GM18909 (cell line): ENCODE measurements around the gene ENTPD2.
"Not testable (repeated sequence)": the region's sequence is repeated elsewhere in the genome, so short reads cannot be mapped to it uniquely, and the experiment has no call there.

Experiments
- ATAC-seq: cut with Tn5 transposase; IDR thresholded peaks from one replicate; pipeline ENCODE4 v1.9.1; 2021; ENCODE audit warnings: mild to moderate bottlenecking; ENCODE audit not compliant: unreplicated experiment, poor library complexity

The ENTPD2 gene

DNA sequence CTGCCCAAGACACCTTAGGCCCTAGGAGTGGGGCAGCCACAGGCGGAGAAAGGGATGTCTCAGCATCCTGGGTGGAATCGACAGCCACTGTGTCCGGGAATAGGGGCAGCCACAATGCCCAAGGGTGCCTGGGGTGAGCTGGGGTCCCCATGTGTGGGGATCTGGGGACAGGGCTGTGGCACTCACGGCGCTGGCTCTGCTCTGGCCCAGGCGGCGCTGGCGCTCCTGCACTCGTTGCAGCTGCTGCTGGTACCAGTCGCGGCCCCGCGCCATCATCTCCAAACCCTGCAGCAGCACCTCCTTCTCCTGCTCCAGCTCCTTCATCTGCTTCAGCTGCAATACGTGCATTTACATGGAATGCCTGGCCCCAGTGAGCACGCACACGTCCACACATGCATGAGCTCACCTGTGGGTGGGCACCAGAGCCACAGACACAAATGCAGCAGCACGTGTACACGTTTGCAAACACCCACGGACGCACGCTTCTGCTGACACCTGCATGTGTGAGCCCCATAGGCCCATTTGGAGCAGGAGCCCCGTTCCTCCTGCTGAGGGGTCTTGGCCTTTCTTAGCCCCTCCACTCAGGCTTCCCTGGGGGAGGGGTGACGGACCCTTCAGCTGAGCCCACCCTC, 11.6 kb upstream of the ENTPD2 start:
- ATAC-seq, result no peak

DNA sequence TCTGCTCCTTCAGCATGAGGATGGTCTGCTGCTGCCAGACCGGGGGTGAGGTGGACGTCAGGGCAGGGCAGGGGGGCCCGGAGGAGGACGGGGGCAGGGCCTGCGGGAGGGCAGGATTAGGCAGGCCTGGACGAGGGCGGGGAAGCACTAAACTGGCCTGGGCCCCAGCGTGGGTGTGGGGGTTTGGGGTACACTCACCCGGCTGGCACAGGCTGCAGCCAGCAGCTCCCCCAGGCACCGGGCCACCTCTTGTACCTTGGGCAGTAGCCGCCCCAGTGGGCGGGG, 11.0 kb upstream of the ENTPD2 start:
- no peak for ATAC-seq

DNA sequence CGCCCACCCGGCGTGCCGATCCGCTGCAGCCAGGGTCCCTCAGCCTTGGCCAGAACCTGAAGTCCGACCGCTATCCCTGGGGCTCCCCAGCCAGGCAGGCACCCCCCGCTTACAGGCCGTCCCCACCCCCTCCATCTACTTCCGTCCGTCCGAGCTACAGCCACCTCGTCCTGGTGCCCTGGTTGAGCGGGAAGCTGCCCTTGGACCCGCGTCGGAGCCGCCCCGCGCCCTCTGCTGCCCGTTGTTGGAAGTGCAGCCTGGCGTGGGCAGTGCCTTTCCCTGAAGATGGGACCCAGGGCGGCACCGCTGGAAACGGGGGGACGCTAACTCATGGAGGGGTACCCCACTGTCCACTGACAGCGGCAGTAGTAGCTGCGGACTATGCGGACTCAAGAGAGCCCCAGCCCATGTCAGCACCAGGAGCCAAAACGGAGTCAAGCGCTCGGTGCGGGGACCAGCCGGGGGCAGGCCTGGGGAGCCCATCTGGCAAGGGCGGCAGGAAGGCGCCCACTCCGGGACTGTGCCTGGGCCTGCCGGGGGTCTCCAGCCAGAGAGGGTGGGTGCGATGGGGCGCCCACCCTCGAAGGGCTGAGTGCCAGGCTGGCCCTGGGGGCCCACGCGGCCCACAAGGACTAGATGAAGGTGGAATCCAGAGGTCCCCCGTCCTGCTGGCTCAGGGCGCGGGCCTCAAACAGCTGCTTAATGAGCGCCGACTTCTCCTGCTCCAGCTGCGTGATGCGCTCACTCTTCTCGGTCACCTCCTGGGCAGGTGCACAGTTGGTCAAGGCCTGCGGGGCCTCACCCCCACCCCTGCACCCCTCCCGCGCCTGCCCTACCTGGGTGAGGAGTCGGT, 10.4 kb upstream of the ENTPD2 start:
- ATAC-seq, result no peak

DNA sequence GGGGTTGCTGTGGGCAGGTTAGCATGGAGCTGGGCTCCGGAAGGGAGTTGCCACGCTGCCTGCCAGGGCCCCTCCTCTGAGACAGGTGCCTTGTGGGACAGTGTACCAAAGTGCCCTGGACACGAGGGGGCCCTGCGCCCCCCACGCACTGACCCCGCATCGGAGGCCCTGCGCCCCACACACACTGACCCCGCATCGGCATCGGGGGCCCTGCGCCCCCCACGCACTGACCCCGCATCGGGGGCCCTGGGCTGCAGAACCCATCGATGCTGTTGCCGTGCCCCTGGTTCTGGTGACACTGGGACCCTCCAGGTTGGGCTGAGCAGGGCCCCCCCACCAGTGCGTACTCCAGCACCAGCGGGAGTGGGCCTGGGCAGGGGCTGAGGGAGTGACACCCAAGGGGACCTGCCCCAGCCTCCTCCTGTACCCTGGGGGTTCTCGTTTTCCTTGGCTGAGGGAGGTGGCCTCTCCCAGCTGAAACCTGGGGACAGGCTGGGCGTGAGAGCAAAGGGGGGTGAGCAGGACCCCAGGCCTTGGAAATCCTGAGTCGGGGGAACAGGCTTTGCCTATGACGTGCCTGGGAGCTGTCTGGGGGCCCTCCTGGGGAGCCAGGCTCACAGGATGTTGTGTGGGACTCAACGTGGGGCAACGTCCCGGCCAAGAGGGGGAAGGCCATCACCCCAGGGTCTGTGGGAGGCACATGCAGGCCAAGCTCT, 9.6 kb upstream of the ENTPD2 start:
- no peak for ATAC-seq

DNA sequence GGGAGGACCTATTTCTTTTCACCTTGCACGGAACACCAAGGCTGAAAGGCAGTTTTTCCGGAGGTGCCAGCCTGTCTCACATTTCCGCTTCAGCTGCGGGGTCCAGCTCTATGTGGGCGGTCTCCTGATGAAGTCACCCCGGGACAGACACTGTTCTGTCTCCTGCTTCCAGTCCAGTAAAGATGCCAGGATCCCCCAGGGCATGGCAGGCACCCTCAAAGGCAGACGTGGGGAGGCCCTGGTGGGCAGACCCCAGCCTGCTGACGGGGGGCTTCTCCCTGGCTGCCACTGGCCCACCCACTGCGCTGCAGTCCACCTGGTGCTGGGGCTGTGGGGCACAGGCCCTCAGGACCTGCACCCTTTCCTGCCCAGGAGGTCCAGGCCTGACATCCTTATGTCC, 8.9 kb upstream of the ENTPD2 start:
- not testable (repeated sequence) for ATAC-seq

DNA sequence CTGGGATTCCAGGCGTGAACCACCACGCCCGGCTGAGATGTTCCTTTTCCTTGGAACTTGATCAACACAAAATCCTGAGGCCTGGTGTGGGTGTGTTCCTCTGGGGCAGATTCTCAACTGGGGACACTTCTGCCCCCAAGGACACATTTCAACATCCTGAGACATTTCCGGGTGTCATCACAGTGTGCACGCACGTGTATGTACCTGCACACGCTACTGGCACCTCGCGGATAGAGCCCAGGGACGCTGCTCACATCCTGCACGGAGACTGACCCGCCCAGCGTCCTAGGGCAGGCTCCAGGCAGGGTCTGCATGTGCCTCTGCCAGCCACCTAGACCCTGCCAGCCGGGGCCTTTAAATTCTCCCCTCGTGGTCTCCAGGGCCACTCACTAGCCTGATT, 8.5 kb upstream of the ENTPD2 start:
- ATAC-seq, result no peak

DNA sequence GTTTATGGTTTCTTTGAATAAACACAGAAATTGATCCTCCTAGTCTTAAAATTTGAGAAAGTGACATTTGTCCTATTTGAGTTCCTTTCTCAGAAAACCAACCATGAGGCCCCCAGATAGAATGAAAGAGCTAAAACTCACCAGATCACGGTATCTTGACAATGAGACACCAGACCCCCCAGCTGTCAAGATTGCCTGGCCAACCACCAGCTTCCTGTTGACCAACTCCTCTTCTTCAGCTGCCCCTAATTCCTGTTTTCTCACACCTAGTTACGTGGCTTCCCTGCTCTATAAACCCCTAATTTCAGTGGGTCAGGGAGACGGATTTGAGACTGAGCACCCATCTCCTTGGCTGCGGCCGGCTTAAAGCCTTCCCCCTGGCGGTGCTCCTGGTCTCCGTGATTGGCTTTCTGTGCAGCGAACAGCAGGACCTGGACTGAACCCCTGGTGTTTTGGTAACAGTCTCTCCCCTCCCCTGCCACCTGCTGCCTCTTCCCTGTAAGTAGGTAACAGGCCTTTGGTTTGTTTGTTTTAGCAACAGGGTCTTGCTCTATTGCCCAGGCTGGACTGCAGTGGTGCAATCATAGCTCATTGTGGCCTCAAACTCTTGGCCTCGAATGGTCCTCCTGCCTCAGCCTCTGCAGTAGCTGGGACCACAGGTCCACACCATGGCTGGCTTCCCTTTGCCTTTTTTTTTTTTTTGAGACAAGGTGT, 4.8 kb upstream of the ENTPD2 start:
- ATAC-seq, result no peak

DNA sequence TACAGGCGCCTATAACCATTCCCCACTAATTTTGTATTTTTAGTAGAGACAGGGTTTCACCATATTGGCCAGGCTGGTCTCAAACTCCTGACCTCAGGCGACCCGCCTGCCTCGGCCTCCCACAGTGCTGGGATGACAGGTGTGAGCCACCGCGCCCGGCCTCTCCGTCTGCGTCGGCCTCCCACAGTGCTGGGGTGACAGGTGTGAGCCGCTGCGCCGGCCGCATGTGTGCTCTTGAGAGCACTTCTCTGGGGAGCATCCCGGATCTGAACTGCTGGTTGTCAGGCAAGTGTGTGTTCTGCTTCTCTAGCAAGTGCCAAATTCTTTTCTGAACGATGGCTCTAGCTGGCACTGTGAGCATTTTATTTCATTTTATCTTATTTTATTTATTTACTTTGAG, 3.7 kb upstream of the ENTPD2 start:
- ATAC-seq, result no peak

DNA sequence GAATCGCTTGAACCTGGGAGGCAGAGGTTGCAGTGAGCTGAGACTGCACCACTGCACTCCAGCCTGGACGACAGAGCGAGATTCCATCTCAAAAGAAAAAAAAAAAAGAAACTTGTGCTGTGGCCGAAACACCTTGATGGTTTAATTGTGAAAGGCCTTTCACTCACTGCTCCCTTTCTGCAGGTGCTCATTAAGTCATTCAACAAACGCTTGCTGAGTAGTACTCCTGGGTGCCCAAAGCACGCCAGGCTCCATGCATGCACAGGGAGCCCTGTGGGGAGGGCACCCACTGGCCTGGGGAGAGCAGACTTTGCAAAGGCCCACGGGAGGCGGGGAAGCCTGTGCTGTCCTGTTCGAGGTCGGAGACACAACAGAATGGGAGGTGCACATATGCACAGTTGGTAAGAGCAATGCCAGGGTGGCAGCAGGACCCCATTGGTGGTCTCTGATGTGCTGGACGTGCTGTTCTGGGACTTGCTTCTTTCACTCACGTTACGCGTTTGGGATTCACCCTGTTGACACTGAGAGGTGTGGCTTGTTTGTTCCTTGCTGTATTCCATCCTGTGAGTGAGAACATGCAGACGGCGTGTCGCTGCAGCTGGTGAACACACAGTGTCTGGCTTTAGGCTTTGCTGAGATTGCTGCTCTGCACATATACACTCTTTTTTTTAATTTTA, 3.0 kb upstream of the ENTPD2 start:
- ATAC-seq, result no peak

DNA sequence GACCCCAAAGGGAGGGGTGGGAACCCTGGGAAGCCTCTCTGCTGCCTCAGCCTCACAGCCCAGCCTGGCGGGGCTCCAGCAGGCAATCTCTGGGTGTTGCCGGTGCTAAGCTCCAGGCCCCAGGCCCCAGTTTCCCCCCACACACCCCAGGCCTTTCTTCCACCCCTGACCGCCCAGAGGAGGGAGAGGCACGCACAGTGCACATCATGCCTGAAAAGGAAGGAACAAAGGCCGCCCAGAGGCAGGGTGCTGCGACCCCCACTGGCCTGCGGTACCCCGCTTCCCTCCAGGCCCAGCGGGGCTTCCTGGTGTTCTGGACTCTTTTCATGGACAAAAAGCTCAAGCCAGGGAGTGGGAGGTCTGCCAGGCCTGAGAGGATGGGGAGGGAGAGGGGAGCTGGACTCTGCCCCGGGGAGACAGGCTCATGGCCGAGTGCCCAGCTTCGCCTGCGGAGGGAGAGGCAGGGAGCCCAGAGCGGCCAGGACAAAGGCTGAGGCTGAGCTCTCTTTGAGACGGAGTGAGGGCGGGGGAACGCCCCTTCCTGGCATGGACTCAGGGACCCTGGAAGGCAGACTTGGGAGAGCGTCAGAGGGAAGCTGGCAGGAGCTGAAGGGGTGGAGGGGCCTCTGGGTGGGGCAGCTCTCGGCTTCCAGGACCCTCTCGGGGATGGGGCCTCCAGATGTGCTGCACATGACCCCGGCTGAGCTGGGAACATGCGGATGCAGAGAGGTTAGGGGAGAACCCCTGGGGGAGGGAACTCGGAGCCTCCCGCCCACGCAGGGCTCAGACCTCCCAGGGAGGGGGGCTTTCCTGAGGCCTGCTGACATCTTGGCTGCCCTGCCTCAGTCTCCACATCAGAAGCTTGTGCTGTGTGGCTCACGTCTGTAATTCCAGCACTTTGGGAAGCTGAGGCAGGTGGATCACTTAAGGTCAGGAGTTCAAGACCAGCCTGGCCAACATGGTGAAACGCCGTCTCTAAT, 1.8 kb upstream of the ENTPD2 start:
- no peak for ATAC-seq

DNA sequence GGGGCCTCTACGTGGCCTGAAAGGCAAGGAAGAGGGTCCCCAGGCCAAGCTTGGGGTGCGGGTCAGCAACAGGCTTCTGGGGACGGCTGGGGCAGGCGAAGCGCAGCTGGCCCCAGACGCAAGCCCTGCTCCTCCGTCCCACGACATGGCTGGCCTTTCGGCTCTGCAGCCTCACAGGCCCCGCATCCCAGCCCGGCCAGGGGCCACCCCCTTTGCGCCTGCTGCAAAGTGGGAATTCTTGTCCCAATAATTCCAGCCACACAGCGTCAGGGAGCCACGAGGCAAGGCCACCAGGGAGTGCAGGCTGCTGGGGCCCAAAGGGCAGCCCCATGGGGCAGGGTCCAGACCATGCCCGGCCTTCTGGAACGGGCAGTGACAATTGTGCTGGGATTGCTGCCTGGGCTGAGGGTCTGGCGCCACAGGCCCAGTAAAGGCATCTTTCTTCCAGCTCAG, 1.1 kb upstream of the ENTPD2 start:
- no peak for ATAC-seq

DNA sequence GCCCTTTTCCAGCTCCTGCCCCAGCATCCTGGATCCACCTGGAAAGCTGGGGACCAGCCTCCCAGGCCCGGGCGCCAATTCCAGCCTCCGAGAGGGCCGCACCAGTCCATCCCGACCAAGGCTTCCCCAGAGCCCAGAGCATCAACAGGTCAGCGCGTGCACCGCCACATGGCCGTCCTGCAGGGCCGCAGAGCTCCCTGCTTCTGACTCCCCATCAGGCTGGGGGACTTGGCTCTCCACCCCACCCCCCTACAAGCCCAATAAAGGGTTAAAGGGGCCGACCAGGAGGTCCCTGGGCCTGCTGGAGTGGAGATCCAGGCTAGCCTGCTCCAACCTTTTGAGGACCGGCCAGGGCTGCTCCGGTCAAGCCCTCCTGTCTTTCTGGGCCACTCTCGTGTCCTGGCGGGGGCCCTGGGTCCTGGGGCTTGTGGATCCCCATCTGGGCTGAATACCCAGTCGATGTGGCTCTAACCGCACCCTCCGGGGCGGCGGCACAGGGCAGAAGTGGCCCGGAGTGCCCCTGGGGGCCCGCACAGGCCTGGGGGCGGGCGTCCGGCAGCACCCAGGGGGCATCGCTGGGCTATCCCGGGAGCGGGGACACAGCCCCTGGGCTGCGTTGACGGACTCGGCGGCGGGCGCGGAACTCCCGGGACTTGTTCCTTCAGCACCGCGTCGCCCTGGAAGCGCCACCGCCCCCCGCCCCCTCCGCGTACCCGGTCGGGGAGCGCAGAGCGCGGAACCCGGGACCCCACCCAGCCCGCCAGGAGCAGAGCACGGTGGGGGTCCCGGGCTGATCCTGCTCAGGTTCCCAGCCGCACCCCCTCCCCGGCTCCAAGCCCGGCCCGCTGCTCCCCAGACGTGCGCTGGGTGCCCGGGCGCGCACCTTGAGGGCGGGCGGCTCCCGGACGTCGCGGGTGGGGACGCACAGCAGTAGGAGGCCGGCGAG, 590 bp downstream of the ENTPD2 start:
- ATAC-seq, result no peak

DNA sequence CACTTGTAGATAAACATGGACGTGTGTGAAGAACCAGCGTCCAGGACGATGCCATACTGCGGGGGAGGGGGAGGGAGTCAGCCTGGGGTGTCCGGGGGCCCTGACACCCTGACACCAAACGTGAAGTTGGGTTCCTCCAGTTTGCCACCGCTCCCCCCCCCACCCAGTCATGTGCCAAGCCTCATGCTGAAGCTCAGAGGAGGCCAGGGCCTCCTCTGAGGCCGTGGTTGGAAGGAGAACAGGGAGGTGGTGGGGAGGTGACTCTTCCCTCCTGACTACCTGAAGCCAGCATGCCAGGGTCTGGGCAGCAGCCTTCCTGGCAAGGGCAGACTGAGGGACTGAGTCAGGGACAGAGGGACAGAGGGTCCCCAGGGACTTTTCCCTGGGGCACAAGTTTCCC, 1.6 kb downstream of the ENTPD2 start:
- ATAC-seq, result no peak

DNA sequence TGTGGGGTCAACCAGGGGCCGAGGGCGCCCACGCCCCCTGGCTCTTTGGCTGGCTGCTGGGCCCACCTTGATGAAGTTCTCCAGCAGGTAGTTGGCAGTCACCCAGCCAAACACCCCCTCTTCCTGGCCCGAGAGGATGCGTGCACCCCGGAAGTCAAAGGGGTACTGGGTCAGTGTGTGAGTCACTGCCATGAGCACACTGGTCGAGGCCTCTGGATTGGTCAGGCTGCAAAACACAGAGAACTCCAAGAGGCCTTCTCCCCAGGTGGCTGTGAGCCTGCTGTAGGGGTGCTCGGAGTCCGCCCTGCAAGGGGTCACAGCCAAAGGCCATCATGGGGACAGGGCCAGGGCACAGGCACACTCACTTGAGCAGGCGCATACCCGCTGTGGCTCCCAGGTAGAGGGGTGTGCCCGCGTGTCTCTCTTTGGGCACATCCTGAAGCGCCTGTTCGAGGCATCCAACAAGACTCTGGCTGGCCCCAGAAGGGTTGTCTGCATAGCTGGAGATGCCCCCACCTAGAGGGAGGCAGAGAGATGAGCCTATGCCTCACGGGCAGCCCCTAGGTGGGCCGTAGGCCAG, 2.6 kb downstream of the ENTPD2 start:
- ATAC-seq, result no peak

DNA sequence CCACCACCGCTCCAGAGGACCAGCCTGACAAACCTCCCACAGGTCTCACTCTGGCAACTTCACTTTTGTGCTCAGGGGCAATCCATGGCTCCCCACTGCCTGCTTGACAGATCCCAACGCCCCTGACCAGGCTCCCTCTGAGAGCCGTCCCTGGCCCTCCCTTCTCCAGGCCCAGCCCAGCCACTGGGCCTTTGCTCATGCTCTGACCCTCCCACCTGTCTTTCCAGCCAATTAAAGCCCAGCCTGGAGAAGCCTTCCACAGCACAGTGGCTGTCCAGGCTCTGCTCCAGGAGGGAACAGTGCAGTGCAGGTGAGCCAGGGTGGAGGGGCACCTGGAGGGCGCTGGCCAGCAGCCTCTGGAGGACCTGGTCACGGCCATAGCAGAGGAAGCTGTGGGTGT, 3.3 kb downstream of the ENTPD2 start:
- ATAC-seq, result no peak

DNA sequence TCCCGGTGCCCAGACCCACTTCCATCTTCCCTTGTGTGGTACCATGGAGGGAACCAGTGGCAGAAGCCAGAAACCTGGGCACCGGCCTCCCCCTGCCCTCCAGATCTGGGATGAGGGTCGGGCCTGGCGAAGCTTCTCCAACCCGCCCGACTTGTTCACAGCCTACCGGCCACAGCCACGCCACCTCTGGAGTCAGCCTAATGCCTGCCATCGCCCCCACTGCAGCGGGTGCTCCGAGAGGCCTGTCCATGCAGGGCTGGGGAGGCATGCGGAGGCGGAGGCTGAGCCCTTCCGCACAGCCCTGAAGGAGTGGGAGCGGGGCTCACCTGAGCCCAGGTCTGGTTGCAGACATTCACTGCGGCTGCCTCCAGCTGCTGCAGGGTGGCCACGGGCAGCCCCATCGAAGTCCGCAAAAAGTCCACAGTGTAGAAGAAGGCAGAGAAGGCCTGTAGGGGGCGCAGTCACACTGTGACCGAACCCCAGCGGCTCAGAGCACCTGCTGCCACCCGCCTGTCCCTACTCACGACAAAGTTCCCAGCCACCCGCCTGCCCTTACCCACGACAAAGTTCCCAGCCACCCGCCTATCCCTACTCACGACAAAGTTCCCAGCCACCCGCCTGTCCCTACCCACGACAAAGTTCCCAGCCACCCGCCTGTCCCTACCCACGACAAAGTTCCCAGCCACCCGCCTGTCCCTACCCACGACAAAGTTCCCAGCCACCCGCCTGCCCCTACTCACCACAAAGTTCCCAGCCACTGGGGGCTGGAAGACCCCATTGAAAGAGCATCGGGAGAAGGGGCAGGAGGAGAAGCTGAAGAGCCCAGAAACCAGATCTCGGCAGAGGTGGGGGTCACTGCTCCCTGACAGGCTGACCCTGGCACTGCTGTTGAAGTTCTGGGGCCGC, 4.1 kb downstream of the ENTPD2 start:
- no peak for ATAC-seq
